Measurements from ENCODE around the gene MFGE8.

Gene MFGE8

GRCh38 chr15:88902221-88902835 lies 10.9 kb downstream of the MFGE8 start:
- Mint-ChIP-seq H3K36me3 (ENCODE audit: low read depth) (peaks cover 42% of the 10 kb centered on the region), H3K27me3 (ENCODE audit: low read depth) (peaks cover 5% of the 10 kb centered on the region), H3K4me3 (no peak overlapping the region), H3K9me3 (no peaks in the 10 kb centered on the region), H3K27ac (no peak overlapping the region), H3K4me1 (peaks cover 22% of the 10 kb centered on the region)
- TF ChIP-seq CTCF (IDR thresholded peaks at IDR 0.05; ENCODE audit: unreplicated experiment in 3 of 3): no peak

GRCh38 chr15:88901508-88902220 lies 11.5 kb downstream of the MFGE8 start:
- H3K36me3 Mint-ChIP-seq (ENCODE audit: low read depth): peaks cover 36% of the 10 kb centered on the region
- H3K27me3 Mint-ChIP-seq (ENCODE audit: low read depth): peaks cover 11% of the 10 kb centered on the region
- H3K27ac Mint-ChIP-seq: no peak overlapping the region
- H3K9me3 Mint-ChIP-seq: no peaks in the 10 kb centered on the region
- no peak overlapping the region for H3K4me3 Mint-ChIP-seq
- no peak for TF ChIP-seq CTCF (IDR thresholded peaks at IDR 0.05; ENCODE audit: unreplicated experiment in 3 of 3)
- H3K4me1 Mint-ChIP-seq: peaks cover 29% of the 10 kb centered on the region

- peaks cover 32% of the 10 kb centered on the region for H3K4me1 Mint-ChIP-seq
- peaks cover 13% of the 10 kb centered on the region for H3K27me3 Mint-ChIP-seq (ENCODE audit: low read depth)
- no peak overlapping the region for H3K27ac Mint-ChIP-seq
- no peak for TF ChIP-seq CTCF (IDR thresholded peaks at IDR 0.05; ENCODE audit: unreplicated experiment in 3 of 3)
- no peak overlapping the region for H3K4me3 Mint-ChIP-seq
- H3K36me3 Mint-ChIP-seq (ENCODE audit: low read depth): peaks cover 31% of the 10 kb centered on the region
- no peaks in the 10 kb centered on the region for H3K9me3 Mint-ChIP-seq
Measured at GRCh38 chr15:88900982-88901418, 12.2 kb downstream of the MFGE8 start.

GRCh38 chr15:88900309-88900981 lies 12.7 kb downstream of the MFGE8 start:
- Mint-ChIP-seq H3K27ac (no peak overlapping the region), H3K27me3 (ENCODE audit: low read depth) (peaks cover 18% of the 10 kb centered on the region), H3K4me3 (no peak overlapping the region), H3K9me3 (no peaks in the 10 kb centered on the region), H3K36me3 (ENCODE audit: low read depth) (peaks cover 30% of the 10 kb centered on the region), H3K4me1 (peaks cover 35% of the 10 kb centered on the region)
- no peak for TF ChIP-seq CTCF (IDR thresholded peaks at IDR 0.05; ENCODE audit: unreplicated experiment in 3 of 3)

- H3K9me3 Mint-ChIP-seq: no peaks in the 10 kb centered on the region
Measured at GRCh38 chr15:88899251-88899650, 13.9 kb downstream of the MFGE8 start.

More at GRCh38 chr15:88899251-88899650, 13.9 kb downstream of the MFGE8 start:
- peaks cover 30% of the 10 kb centered on the region for H3K4me1 Mint-ChIP-seq
- H3K27me3 Mint-ChIP-seq (ENCODE audit: low read depth): peaks cover 26% of the 10 kb centered on the region
- no peak overlapping the region for H3K4me3 Mint-ChIP-seq
- no peak overlapping the region for H3K27ac Mint-ChIP-seq
- H3K36me3 Mint-ChIP-seq (ENCODE audit: low read depth): peaks cover 24% of the 10 kb centered on the region
- no peak for TF ChIP-seq CTCF (IDR thresholded peaks at IDR 0.05; ENCODE audit: unreplicated experiment in 3 of 3)
